ENCODE data around the gene TSPAN8.

DNA sequence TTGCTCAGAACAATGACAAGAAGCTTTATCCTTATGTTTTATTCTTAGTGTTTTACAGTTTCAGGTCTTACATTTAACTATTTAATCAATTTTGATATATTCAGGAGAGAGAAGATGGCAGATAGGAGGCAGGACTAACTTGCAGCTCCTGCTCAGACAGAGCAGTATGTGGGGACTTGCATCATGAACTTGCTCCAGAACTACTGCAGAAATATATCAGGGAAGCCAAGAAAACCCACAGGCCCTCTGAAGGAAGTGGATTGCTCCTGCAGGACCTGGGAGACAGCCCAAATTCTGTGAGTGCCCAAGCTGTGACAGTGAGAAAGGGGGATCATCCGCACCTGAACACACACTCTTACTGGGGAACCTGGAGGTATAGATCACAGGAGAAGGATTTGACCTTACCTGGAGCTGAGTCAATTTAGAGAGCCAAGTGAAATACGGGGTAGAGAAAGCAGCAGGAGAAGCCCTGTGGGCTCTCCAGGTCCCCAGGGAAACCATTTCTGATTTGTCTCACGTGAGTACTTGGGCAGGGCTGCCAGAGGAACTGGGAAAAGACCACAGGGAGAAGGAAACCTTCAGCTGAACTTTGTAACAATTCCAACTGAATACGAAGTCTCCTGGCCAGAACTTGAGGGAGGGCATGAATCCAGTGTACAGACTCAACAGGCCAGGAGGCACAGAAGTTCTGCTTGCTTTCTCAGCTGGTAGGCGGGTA, 28.9 kb upstream of the TSPAN8 start:
- no peak for TF ChIP-seq EZH2 (IDR thresholded peaks at IDR 0.05)
- TF ChIP-seq POLR2AphosphoS5 (IDR thresholded peaks at IDR 0.05; ENCODE audit: borderline replicate concordance, low read depth, low read length), result no peak
- no peak for TF ChIP-seq FOXP2 (optimal IDR thresholded peaks at IDR 0.05; ENCODE audit: control extremely low read depth, extremely low read length, insufficient read depth)
